MM.1S (cell line): ENCODE results near the gene IQCC.

Source experiments
- DNase-seq: peaks from one replicate; pipeline ENCODE4 v3.0.0-alpha.2; 2015
- H2AFZ ChIP-seq: fragments of 300-600 bp; sonication (generic); 2 replicates; pipeline ENCODE4 v1.6.0; 2016; ENCODE audit warnings: antibody characterized with exemption, low read length
- H3F3A ChIP-seq: fragments of 300-600 bp; sonication (generic); 2 replicates; pipeline ENCODE4 v1.6.1; 2016; ENCODE audit warnings: mild to moderate bottlenecking, antibody characterized with exemption, low read length, moderate library complexity, mixed read lengths; ENCODE audit not compliant: insufficient read depth
- H3K27ac ChIP-seq: fragments of 300-600 bp; sonication (generic); 2 replicates; pipeline ENCODE4 v1.5.1; 2016; ENCODE audit warnings: mild to moderate bottlenecking, low read length
- H3K27me3 ChIP-seq: fragments of 300-600 bp; sonication (generic); replicated peaks from 2 replicates; pipeline ENCODE4 v1.6.0; 2016; ENCODE audit warnings: low read length; ENCODE audit not compliant: insufficient read depth
- H3K36me3 ChIP-seq: fragments of 300-600 bp; sonication (generic); replicated peaks from 2 replicates; pipeline ENCODE4 v1.6.1; 2016; ENCODE audit warnings: mild to moderate bottlenecking, low read length, mixed read lengths; ENCODE audit not compliant: insufficient read depth
- H3K4me1 ChIP-seq: fragments of 300-600 bp; sonication (generic); 2 replicates; pipeline ENCODE4 v1.6.1; 2016; ENCODE audit warnings: low read length, mixed read lengths
- H3K4me2 ChIP-seq: fragments of 300-600 bp; sonication (generic); 2 replicates; pipeline ENCODE4 v1.6.0; 2016; ENCODE audit warnings: low read depth, low read length
- H3K4me3 ChIP-seq: fragments of 300-600 bp; sonication (generic); 2 replicates; pipeline ENCODE4 v1.5.1; 2016; ENCODE audit warnings: low read length, mixed read lengths
- H3K79me2 ChIP-seq: fragments of 300-600 bp; sonication (generic); 2 replicates; pipeline ENCODE4 v1.6.1; 2016; ENCODE audit warnings: mixed run types, low read length, mixed read lengths
- H3K9ac ChIP-seq: fragments of 300-600 bp; sonication (generic); 2 replicates; pipeline ENCODE4 v1.6.1; 2016; ENCODE audit warnings: low read length, mixed read lengths
- H3K9me2 ChIP-seq: fragments of 300-600 bp; sonication (generic); replicated peaks from 2 replicates; pipeline ENCODE4 v1.6.1; 2016; ENCODE audit warnings: mild to moderate bottlenecking, low read length, mixed read lengths; ENCODE audit not compliant: insufficient read depth
- H3K9me3 ChIP-seq: fragments of 300-600 bp; sonication (generic); replicated peaks from 2 replicates; pipeline ENCODE4 v1.6.1; 2016; ENCODE audit warnings: mild to moderate bottlenecking, low read length, mixed read lengths; ENCODE audit not compliant: insufficient read depth
- H4K20me1 ChIP-seq: fragments of 300-600 bp; sonication (generic); 2 replicates; pipeline ENCODE4 v1.6.1; 2016; ENCODE audit warnings: mild to moderate bottlenecking, low read length, moderate library complexity, mixed read lengths; ENCODE audit not compliant: insufficient read depth
- CTCF ChIP-seq: fragments of 300-600 bp; sonication (generic); IDR thresholded peaks from 2 replicates; pipeline ENCODE4 v1.5.1; 2016; ENCODE audit warnings: antibody characterized with exemption, low read length, mixed read lengths
- EZH2 ChIP-seq: fragments of 300-600 bp; sonication (generic); optimal IDR thresholded peaks from 2 replicates; pipeline ENCODE3; 2017; ENCODE audit warnings: low read depth, mild to moderate bottlenecking, antibody characterized with exemption, low read length, mixed read lengths
- EZH2phosphoT487 ChIP-seq: fragments of 300-600 bp; sonication (generic); IDR thresholded peaks from 2 replicates; pipeline ENCODE4 v1.6.1; 2018; ENCODE audit warnings: antibody characterized with exemption, low read length

Gene IQCC

DNA sequence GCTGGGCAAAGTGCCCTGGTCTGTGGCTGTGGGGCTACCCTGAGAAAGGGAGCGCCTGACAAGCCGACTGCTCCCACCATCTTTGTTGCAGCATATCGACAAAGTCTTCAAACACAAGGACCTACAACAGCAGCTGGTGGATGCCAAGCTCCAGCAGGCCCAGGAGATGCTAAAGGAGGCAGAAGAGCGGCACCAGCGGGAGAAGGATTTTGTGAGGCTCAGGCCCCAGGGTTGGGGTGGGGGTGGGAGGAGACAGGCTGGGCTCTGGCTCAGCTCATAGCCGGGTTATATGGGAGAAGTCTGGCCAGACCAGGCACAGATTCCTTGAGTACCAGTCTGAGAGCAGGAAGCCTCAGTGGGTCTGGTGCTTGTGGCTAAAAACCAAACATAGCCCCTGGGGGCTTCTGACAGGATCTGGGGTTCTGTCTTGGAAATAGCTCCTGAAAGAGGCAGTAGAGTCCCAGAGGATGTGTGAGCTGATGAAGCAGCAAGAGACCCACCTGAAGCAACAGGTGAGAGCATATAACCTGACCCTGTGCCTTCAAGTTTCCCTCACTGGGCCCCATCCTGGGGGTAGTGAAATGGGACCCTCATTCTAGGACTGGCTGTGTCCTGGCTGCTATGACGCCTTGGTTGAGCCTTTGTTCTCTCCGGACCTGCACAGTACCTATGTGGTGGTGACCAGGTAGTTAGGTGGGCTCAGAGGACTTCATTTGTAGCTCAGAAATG is 13.1 kb upstream of the IQCC start:
- TF ChIP-seq EZH2: no peak
- no peak for TF ChIP-seq CTCF
- TF ChIP-seq EZH2phosphoT487: no peak
- Histone ChIP-seq H3K4me1 (peaks cover 30% of the 10 kb centered on the region), H3K4me2 (no peak overlapping the region), H3K27me3 (no peaks in the 10 kb centered on the region), H3K4me3 (no peak overlapping the region), H3K79me2 (peaks cover 14% of the 10 kb centered on the region), H3K9ac (no peak overlapping the region), H3K9me2 (no peaks in the 10 kb centered on the region), H2AFZ (no peak overlapping the region), H4K20me1 (peaks cover 17% of the 10 kb centered on the region), H3K9me3 (no peaks in the 10 kb centered on the region), H3K36me3 (peaks cover 31% of the 10 kb centered on the region), H3F3A (peaks cover 15% of the 10 kb centered on the region; the same call in 1 of the 2 replicates), H3K27ac (no peak overlapping the region)
- DNase-seq: no peak

DNA sequence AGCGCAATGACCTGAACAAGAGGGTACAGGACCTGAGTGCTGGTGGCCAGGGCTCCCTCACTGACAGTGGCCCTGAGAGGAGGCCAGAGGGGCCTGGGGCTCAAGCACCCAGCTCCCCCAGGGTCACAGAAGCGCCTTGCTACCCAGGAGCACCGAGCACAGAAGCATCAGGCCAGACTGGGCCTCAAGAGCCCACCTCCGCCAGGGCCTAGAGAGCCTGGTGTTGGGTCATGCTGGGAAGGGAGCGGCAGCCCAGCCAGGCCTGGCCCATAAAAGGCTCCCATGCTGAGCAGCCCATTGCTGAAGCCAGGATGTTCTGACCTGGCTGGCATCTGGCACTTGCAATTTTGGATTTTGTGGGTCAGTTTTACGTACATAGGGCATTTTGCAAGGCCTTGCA is 10.5 kb upstream of the IQCC start:
- Histone ChIP-seq H3K4me3 (no peak overlapping the region), H4K20me1 (peaks cover 21% of the 10 kb centered on the region), H3K36me3 (peaks cover 22% of the 10 kb centered on the region), H3K79me2 (peaks cover 8% of the 10 kb centered on the region; the same call in 1 of the 2 replicates), H3K9me3 (no peaks in the 10 kb centered on the region), H3K27me3 (0 out of 2 replicates have a peak, but pooled peaks cover under 1% of the 10 kb centered on the region), H3K27ac (no peak overlapping the region), H3K9ac (no peak overlapping the region), H3K4me2 (no peak overlapping the region), H3K4me1 (peaks cover 34% of the 10 kb centered on the region), H3K9me2 (no peaks in the 10 kb centered on the region), H2AFZ (no peak overlapping the region), H3F3A (peaks cover 19% of the 10 kb centered on the region)
- no peak for TF ChIP-seq CTCF
- no peak for TF ChIP-seq EZH2phosphoT487
- TF ChIP-seq EZH2: no peak
- no peak for DNase-seq

- no peak for DNase-seq
- peaks cover 22% of the 10 kb centered on the region for H4K20me1 ChIP-seq
- H3K4me2 ChIP-seq: no peak overlapping the region
- H3K79me2 ChIP-seq: peaks cover 8% of the 10 kb centered on the region; the same call in 1 of the 2 replicates
- no peaks in the 10 kb centered on the region for H3K9me3 ChIP-seq
- H3F3A ChIP-seq: peaks cover 25% of the 10 kb centered on the region
- no peak overlapping the region for H3K4me3 ChIP-seq
- peaks cover 22% of the 10 kb centered on the region for H3K36me3 ChIP-seq
- 0 out of 2 replicates have a peak, but pooled peaks cover 3% of the 10 kb centered on the region for H3K27me3 ChIP-seq
- H3K4me1 ChIP-seq: peaks cover 39% of the 10 kb centered on the region
- no peak overlapping the region for H2AFZ ChIP-seq
- H3K9ac ChIP-seq: no peak overlapping the region
- H3K9me2 ChIP-seq: no peaks in the 10 kb centered on the region
- TF ChIP-seq EZH2: no peak
- no peak for TF ChIP-seq CTCF
- TF ChIP-seq EZH2phosphoT487: no peak
- no peak overlapping the region for H3K27ac ChIP-seq
Measured at GRCh38 chr1:32195531-32195930, 9.9 kb upstream of the IQCC start.
